SK-N-SH treated with all-trans-retinoic acid at 6 μM for 48 hours (cell line): ENCODE results near the gene IRF5.

Experiments
- ATAC-seq: fragments of 200-7000 bp; cut with Tn5 transposase; 3 replicates; pipeline ENCODE4 v1.9.1; 2020; ENCODE audit warnings: mild to moderate bottlenecking, moderate library complexity
- ARNTL ChIP-seq: fragments of 450-650 bp; formaldehyde crosslinking; IDR thresholded peaks from 2 replicates; pipeline ENCODE4 v1.5.0; 2020; ENCODE audit warnings: low read depth, mild to moderate bottlenecking, moderate library complexity, borderline replicate concordance
- BACH2 ChIP-seq: fragments of 250-450 bp; sonication (Bioruptor Pico); IDR thresholded peaks from 2 replicates; pipeline ENCODE4 v1.9.0; 2021; ENCODE audit warnings: mild to moderate bottlenecking, borderline replicate concordance
- CSDC2 ChIP-seq: fragments of 250-450 bp; sonication (Bioruptor Pico); IDR thresholded peaks from 2 replicates; pipeline ENCODE4 v1.5.0; 2020; ENCODE audit warnings: mild to moderate bottlenecking, moderate library complexity
- ESRRG ChIP-seq: fragments of 250-450 bp; sonication (Bioruptor Pico); IDR thresholded peaks from 2 replicates; pipeline ENCODE4 v1.6.1; 2021; ENCODE audit warnings: mild to moderate bottlenecking
- GLIS3 ChIP-seq: fragments of 250-450 bp; sonication (Bioruptor Pico); IDR thresholded peaks from 2 replicates; pipeline ENCODE4 v1.5.0; 2020; ENCODE audit warnings: mild to moderate bottlenecking, moderate library complexity
- ISL1 ChIP-seq: fragments of 250-450 bp; sonication (Bioruptor Pico); IDR thresholded peaks from 2 replicates; pipeline ENCODE4 v2.1.2; 2022; ENCODE audit warnings: mild to moderate bottlenecking, moderate library complexity
- OSR1 ChIP-seq: fragments of 250-450 bp; sonication (Bioruptor Pico); IDR thresholded peaks from 2 replicates; pipeline ENCODE4 v1.8.0; 2022; ENCODE audit warnings: moderate library complexity, mild to moderate bottlenecking, inconsistent platforms
- PPARA ChIP-seq: fragments of 250-450 bp; sonication (Bioruptor Pico); IDR thresholded peaks from 2 replicates; pipeline ENCODE4 v1.5.0; 2020; ENCODE audit warnings: mild to moderate bottlenecking, borderline replicate concordance
- RARB ChIP-seq: fragments of 250-450 bp; sonication (Bioruptor Pico); IDR thresholded peaks from 2 replicates; pipeline ENCODE4 v1.8.0; 2021; ENCODE audit warnings: mild to moderate bottlenecking, moderate library complexity
- SNAI2 ChIP-seq: fragments of 250-450 bp; sonication (Bioruptor Pico); IDR thresholded peaks from 2 replicates; pipeline ENCODE4 v1.5.0; 2020; ENCODE audit warnings: mild to moderate bottlenecking, moderate library complexity
- ZC3H10 ChIP-seq: fragments of 250-450 bp; sonication (Bioruptor Pico); IDR thresholded peaks from 2 replicates; pipeline ENCODE4 v1.5.1; 2021; ENCODE audit warnings: mild to moderate bottlenecking, moderate library complexity
- ZFP3 ChIP-seq: fragments of 250-450 bp; sonication (Bioruptor Pico); IDR thresholded peaks from 2 replicates; pipeline ENCODE4 v1.5.0; 2020; ENCODE audit warnings: mild to moderate bottlenecking, moderate library complexity
- ZFP30 ChIP-seq: fragments of 450-650 bp; formaldehyde crosslinking; IDR thresholded peaks from 2 replicates; pipeline ENCODE4 v1.5.0; 2022; ENCODE audit warnings: mild to moderate bottlenecking, moderate library complexity
- ZNF565 ChIP-seq: fragments of 450-650 bp; formaldehyde crosslinking; conservative IDR thresholded peaks from 2 replicates; pipeline ENCODE4 v1.5.0; 2020; ENCODE audit warnings: low read depth, mild to moderate bottlenecking, moderate library complexity
- ZNF70 ChIP-seq: fragments of 450-650 bp; formaldehyde crosslinking; IDR thresholded peaks from 2 replicates; pipeline ENCODE4 v1.5.0; 2020; ENCODE audit warnings: mild to moderate bottlenecking, moderate library complexity
- ZNF8 ChIP-seq: fragments of 450-650 bp; formaldehyde crosslinking; IDR thresholded peaks from 2 replicates; pipeline ENCODE4 v1.5.0; 2020; ENCODE audit warnings: mild to moderate bottlenecking, moderate library complexity
- TF ChIP-seq, protein P1 (sequence below): fragments of 250-450 bp; sonication (Bioruptor Pico); IDR thresholded peaks from 2 replicates; pipeline ENCODE4 v1.5.1; 2020; ENCODE audit warnings: low read depth, mild to moderate bottlenecking, moderate library complexity
- TF ChIP-seq, protein P2 (sequence below): fragments of 250-450 bp; sonication (Bioruptor Pico); IDR thresholded peaks from 2 replicates; pipeline ENCODE4 v1.8.0; 2021; ENCODE audit warnings: low read depth, mild to moderate bottlenecking, moderate library complexity, borderline replicate concordance
- TF ChIP-seq, protein P3 (sequence below): fragments of 250-450 bp; sonication (Bioruptor Pico); IDR thresholded peaks from 2 replicates; pipeline ENCODE4 v1.5.0; 2020; ENCODE audit warnings: mild to moderate bottlenecking, moderate library complexity
- TF ChIP-seq, protein P4 (sequence below): fragments of 250-450 bp; sonication (Bioruptor Pico); IDR thresholded peaks from 2 replicates; pipeline ENCODE4 v1.5.1; 2021; ENCODE audit warnings: mild to moderate bottlenecking, moderate library complexity
- TF ChIP-seq, protein P5 (sequence below): fragments of 250-450 bp; sonication (Bioruptor Pico); IDR thresholded peaks from 2 replicates; pipeline ENCODE4 v1.8.0; 2020; ENCODE audit warnings: mild to moderate bottlenecking, moderate library complexity, borderline replicate concordance

The IRF5 gene

DNA sequence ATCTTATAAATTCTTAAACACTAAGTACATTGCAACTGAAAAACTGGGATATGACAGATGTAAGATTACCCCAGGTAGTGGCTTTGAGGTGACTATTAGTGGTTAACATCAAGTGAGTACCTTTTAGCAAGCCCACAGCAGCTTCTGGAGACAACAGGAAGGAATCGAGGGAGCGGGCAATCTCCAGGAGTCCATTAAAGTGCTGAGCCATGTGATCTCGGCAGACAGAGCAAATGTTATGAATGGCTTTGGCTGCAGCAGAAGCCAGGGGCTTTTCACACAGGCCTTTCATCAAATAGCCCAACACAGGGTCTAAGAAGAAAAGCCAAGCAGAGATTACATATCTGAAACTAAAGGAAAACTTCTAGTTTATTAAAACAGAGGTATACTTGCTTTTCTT lies 48.9 kb downstream of the IRF5 start:
- ATAC-seq = no peak
- TF ChIP-seq PPARA (CRISPR knock-in tag) = no peak
- no peak for TF ChIP-seq ESRRG
- TF ChIP-seq ZNF70 (CRISPR knock-in tag) = no peak
- no peak for TF ChIP-seq ZC3H10 (CRISPR knock-in tag)
- TF ChIP-seq ZNF565 (CRISPR knock-in tag) = no peak
- TF ChIP-seq ISL1 (CRISPR knock-in tag) = no peak
- no peak for TF ChIP-seq BACH2 (CRISPR knock-in tag)
- no peak for TF ChIP-seq RARB (CRISPR knock-in tag)
- TF ChIP-seq, protein P1, sequence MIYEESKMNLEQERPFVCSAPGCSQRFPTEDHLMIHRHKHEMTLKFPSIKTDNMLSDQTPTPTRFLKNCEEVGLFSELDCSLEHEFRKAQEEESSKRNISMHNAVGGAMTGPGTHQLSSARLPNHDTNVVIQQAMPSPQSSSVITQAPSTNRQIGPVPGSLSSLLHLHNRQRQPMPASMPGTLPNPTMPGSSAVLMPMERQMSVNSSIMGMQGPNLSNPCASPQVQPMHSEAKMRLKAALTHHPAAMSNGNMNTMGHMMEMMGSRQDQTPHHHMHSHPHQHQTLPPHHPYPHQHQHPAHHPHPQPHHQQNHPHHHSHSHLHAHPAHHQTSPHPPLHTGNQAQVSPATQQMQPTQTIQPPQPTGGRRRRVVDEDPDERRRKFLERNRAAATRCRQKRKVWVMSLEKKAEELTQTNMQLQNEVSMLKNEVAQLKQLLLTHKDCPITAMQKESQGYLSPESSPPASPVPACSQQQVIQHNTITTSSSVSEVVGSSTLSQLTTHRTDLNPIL (CRISPR knock-in tag) = no peak
- no peak for TF ChIP-seq GLIS3 (CRISPR knock-in tag)
- TF ChIP-seq SNAI2 (CRISPR knock-in tag) = no peak
- no peak for TF ChIP-seq OSR1 (CRISPR knock-in tag)
- TF ChIP-seq, protein P2, sequence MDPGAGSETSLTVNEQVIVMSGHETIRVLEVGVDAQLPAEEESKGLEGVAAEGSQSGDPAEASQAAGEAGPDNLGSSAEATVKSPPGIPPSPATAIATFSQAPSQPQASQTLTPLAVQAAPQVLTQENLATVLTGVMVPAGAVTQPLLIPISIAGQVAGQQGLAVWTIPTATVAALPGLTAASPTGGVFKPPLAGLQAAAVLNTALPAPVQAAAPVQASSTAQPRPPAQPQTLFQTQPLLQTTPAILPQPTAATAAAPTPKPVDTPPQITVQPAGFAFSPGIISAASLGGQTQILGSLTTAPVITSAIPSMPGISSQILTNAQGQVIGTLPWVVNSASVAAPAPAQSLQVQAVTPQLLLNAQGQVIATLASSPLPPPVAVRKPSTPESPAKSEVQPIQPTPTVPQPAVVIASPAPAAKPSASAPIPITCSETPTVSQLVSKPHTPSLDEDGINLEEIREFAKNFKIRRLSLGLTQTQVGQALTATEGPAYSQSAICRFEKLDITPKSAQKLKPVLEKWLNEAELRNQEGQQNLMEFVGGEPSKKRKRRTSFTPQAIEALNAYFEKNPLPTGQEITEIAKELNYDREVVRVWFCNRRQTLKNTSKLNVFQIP (CRISPR knock-in tag) = no peak

DNA sequence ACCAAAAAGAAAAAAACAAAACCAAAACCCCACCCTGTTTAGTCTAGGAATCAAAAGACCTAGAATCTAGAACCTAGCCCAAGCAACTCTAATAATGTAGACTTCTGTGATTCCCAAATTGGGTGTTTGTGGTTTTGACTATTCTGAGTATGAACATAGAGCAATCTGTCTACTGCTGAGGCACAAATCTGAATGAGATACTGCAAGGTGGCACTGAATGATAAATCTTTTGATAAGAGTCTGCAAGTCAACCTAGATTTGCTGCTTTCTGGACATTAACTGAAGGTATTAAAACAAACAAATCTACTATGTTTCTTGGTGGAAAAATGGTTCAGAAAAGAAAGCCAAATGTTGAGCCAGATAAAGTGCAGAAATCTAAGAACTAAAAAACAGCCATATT lies 50.6 kb downstream of the IRF5 start:
- no peak for TF ChIP-seq ZFP3 (CRISPR knock-in tag)
- no peak for TF ChIP-seq PPARA (CRISPR knock-in tag)
- TF ChIP-seq, protein P3, sequence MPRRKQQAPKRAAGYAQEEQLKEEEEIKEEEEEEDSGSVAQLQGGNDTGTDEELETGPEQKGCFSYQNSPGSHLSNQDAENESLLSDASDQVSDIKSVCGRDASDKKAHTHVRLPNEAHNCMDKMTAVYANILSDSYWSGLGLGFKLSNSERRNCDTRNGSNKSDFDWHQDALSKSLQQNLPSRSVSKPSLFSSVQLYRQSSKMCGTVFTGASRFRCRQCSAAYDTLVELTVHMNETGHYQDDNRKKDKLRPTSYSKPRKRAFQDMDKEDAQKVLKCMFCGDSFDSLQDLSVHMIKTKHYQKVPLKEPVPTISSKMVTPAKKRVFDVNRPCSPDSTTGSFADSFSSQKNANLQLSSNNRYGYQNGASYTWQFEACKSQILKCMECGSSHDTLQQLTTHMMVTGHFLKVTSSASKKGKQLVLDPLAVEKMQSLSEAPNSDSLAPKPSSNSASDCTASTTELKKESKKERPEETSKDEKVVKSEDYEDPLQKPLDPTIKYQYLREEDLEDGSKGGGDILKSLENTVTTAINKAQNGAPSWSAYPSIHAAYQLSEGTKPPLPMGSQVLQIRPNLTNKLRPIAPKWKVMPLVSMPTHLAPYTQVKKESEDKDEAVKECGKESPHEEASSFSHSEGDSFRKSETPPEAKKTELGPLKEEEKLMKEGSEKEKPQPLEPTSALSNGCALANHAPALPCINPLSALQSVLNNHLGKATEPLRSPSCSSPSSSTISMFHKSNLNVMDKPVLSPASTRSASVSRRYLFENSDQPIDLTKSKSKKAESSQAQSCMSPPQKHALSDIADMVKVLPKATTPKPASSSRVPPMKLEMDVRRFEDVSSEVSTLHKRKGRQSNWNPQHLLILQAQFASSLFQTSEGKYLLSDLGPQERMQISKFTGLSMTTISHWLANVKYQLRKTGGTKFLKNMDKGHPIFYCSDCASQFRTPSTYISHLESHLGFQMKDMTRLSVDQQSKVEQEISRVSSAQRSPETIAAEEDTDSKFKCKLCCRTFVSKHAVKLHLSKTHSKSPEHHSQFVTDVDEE (CRISPR knock-in tag) = no peak
- no peak for TF ChIP-seq BACH2 (CRISPR knock-in tag)
- TF ChIP-seq GLIS3 (CRISPR knock-in tag) = no peak
- TF ChIP-seq ZNF565 (CRISPR knock-in tag) = no peak
- TF ChIP-seq ZNF8 (CRISPR knock-in tag) = no peak
- TF ChIP-seq ISL1 (CRISPR knock-in tag) = no peak
- TF ChIP-seq ZC3H10 (CRISPR knock-in tag) = no peak
- TF ChIP-seq SNAI2 (CRISPR knock-in tag) = no peak
- TF ChIP-seq, protein P4, sequence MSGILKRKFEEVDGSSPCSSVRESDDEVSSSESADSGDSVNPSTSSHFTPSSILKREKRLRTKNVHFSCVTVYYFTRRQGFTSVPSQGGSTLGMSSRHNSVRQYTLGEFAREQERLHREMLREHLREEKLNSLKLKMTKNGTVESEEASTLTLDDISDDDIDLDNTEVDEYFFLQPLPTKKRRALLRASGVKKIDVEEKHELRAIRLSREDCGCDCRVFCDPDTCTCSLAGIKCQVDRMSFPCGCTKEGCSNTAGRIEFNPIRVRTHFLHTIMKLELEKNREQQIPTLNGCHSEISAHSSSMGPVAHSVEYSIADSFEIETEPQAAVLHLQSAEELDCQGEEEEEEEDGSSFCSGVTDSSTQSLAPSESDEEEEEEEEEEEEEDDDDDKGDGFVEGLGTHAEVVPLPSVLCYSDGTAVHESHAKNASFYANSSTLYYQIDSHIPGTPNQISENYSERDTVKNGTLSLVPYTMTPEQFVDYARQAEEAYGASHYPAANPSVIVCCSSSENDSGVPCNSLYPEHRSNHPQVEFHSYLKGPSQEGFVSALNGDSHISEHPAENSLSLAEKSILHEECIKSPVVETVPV (CRISPR knock-in tag) = no peak
- TF ChIP-seq, protein P1 (CRISPR knock-in tag) = no peak
- no peak for TF ChIP-seq OSR1 (CRISPR knock-in tag)
- ATAC-seq = no peak

DNA sequence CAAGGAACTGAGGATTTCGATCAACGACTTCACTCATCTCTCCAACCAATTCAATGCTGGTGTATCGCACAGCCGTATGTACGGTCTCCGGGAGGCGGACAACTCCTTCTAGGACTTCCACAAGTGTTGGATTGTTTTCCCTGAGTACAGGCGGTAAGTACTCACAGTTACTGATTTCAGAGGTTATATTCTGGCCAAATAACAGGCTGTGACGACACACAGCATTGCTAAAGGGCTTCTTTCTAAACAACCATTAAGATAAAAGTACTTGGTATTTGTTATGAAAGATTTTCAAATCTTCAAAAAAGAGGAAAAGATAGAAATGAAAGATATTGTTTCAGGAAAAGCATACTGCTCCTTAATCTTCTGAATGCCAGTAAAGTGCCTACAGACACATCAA lies 52.2 kb downstream of the IRF5 start:
- TF ChIP-seq ZC3H10 (CRISPR knock-in tag) = no peak
- no peak for TF ChIP-seq CSDC2 (CRISPR knock-in tag)
- TF ChIP-seq ARNTL (CRISPR knock-in tag) = no peak
- no peak for ATAC-seq

DNA sequence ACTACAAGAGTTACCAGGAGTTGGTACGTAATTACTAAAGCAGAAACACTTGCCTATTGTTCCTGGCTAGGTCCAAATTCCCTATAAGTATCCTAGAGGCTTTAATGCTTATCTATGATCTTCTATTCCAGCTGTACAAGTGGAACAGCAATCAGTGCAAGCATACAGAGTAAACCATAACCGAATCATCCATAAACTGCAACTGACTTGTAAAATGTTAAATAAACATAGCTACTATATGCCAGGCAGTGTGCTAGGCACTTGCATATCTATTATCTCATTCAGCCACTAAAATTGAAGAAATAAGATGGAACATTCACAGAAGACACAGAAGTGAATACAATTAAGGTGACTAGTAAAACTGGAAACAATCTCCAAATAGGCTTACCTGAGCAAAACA lies 55.7 kb downstream of the IRF5 start:
- ATAC-seq = no peak
- TF ChIP-seq, protein P1 (CRISPR knock-in tag) = no peak
- no peak for TF ChIP-seq ZFP30 (CRISPR knock-in tag)
- TF ChIP-seq ARNTL (CRISPR knock-in tag) = no peak
- TF ChIP-seq, protein P3 (CRISPR knock-in tag) = no peak
- TF ChIP-seq, protein P5, sequence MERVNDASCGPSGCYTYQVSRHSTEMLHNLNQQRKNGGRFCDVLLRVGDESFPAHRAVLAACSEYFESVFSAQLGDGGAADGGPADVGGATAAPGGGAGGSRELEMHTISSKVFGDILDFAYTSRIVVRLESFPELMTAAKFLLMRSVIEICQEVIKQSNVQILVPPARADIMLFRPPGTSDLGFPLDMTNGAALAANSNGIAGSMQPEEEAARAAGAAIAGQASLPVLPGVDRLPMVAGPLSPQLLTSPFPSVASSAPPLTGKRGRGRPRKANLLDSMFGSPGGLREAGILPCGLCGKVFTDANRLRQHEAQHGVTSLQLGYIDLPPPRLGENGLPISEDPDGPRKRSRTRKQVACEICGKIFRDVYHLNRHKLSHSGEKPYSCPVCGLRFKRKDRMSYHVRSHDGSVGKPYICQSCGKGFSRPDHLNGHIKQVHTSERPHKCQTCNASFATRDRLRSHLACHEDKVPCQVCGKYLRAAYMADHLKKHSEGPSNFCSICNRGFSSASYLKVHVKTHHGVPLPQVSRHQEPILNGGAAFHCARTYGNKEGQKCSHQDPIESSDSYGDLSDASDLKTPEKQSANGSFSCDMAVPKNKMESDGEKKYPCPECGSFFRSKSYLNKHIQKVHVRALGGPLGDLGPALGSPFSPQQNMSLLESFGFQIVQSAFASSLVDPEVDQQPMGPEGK = no peak
- no peak for TF ChIP-seq BACH2 (CRISPR knock-in tag)
